Cardiac fibroblast (primary cell): ENCODE data around the gene EIF3L.

Experiments
- DNase-seq, 2 donors: peaks; one replicate each; pipeline versions ENCODE4 v3.0.0 to v3.0.0-alpha.2; 2010; ENCODE audit warnings: low read depth in 2 of 2
- H3K4me3 ChIP-seq, 2 donors: replicated peaks in 1 of 2; 1 replicate in 1 of 2; 2 replicates in 1 of 2; pipeline ENCODE4 v1.5.1; 2011; ENCODE audit warnings: low read depth in 2 of 2, low read length in 2 of 2, mild to moderate bottlenecking in 2 of 2, moderate library complexity in 1 of 2
- TF ChIP-seq, protein P1 (sequence below): IDR thresholded peaks from one replicate; pipeline ENCODE4 v1.5.1; 2011; ENCODE audit warnings: low read depth, mild to moderate bottlenecking, low read length, inconsistent platforms

Gene EIF3L

DNA sequence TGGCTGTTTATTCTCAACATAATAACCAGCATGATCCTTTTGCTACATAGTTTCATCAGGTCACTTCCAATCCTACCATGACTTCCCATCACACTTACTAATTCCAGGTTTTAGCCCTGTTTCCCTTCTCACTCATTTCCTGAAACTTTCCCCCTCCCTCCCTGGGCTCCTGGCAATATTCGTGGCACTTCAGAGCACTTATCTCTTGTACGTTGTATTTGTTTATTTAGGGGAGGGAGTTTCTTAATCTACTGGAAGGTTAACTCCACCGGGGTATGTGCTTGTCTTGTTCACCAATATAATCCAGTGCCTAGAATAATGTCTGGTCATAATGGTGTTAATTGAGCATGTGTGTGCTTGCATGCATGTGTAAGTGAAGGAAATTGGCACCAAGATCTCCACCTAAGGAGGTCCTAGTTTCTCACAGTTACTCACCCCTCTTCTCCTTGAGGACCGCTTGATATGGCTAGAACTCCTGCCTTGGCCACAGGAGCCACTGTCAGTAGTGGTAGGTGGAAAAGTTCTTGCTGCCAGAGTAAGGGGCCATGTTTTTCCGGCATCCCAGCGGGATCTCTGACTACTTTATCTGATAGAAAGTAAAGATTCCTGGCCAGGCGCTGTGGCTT, 11.7 kb downstream of the EIF3L start:
- TF ChIP-seq, protein P1, sequence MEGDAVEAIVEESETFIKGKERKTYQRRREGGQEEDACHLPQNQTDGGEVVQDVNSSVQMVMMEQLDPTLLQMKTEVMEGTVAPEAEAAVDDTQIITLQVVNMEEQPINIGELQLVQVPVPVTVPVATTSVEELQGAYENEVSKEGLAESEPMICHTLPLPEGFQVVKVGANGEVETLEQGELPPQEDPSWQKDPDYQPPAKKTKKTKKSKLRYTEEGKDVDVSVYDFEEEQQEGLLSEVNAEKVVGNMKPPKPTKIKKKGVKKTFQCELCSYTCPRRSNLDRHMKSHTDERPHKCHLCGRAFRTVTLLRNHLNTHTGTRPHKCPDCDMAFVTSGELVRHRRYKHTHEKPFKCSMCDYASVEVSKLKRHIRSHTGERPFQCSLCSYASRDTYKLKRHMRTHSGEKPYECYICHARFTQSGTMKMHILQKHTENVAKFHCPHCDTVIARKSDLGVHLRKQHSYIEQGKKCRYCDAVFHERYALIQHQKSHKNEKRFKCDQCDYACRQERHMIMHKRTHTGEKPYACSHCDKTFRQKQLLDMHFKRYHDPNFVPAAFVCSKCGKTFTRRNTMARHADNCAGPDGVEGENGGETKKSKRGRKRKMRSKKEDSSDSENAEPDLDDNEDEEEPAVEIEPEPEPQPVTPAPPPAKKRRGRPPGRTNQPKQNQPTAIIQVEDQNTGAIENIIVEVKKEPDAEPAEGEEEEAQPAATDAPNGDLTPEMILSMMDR, result no peak
- no peak overlapping the region for H3K4me3 ChIP-seq
- DNase-seq, result peak in 1 of 2 donors; percentile 24

DNA sequence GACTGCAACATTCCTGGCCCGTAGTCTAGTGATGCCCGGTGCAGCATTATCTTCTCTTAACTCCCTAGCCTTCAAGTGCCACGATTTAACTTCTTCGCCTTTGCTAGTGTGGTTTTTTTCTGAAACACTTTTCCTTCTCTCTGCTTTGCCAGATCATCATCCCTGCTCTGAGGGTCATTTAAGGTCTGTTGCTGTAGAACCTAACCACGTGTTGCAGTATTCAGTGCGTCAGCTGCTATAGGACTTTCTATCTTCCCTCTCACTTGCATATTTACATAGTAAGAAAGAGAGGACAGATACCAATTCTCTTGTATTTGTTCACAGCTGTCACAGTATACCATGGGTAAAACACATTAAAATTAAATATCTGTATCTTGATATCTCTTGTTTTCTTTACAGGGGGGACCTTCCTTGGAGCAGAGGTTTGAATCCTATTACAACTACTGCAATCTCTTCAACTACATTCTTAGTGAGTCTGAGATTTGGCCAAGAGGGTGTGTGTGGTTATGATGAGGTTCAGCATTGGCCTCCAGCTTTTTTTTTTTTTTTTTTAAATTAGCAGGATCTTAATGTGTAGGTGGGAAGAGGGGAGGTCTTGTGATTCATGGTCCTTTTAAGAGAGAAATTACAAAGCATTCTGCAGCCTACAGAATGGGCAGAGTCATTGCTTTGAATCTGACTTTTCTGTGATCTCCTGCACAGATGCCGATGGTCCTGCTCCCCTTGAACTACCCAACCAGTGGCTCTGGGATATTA, 13.5 kb downstream of the EIF3L start:
- DNase-seq, result no peak
- no peak overlapping the region for H3K4me3 ChIP-seq
- TF ChIP-seq, protein P1, result no peak

DNA sequence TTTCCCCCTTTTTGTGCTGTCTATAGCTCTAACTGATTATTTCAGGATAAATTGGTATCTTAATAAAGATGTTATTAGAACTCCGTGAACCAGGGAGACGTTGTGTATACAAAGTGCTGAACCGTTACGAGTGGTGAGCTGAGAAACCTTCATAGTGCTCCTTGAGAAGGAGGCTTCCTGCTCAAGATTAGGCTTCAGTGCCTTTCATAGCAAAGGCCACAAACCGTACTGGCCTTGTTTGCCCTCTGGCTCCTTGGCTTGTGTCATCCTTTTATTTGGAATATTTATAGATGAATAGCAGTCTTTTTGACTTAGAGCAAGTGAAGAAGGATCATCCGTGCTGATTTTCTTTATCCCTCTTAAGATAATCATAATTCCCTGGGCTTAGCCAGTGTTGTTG, 16.3 kb downstream of the EIF3L start:
- no peak for DNase-seq
- TF ChIP-seq, protein P1, result no peak
- no peak overlapping the region for H3K4me3 ChIP-seq

DNA sequence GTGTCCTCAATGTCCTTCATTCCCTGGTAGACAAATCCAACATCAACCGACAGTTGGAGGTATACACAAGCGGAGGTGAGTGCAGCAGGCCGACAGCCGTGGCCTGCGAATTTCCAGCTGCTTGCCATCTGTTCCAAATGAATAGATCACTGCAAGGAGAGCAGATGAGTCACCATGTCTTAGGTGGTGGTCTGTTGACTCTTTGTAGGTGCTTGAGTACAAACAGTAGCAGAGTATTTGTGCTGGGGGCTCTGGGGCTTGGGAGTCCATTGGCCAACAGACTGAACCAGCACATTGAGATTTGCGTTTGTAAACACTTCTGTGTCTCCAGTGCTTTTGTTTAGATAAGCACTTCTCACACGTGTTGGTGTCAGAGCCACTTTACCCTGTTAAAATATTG, 21.1 kb downstream of the EIF3L start:
- TF ChIP-seq, protein P1, result no peak
- DNase-seq, result no peak
- H3K4me3 ChIP-seq, result no peak overlapping the region

DNA sequence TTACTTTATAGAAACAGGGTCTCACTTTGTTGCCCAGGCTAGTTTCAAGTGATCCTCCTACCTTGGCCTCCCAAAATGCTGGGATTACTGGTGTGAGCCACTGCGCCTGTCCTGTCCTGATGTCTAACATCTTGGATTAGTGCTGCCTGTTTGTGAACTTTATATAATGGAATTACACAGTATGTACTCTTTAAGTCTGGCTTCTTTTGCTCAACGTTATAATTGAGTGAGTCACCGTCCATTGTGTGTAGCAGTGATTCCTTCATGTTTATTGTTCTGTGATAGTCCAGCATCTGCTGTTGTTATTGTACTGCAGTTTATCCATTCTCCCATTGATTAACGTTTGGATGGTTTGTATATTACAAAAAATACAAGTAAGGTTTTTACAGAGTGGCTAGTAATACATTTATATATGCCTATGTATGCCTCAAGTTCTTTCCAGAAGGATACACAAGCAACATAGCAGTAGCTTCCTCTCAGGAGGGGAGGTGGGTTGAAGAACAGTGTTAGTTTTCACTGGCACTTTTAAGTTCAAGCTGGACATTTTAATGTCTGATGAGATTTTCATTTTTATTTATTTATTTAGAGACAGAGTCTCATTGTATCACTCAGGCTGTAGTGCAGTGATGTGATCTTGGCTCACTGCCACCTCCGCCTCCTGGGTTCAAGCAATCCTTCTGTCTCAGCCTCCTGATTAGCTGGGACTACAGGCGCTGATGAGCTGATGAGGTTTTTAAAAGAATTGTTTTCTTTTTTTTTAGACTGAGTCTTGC, 31.6 kb downstream of the EIF3L start:
- DNase-seq, result peak; percentile 51 to 74
- H3K4me3 ChIP-seq, result no peak overlapping the region
- TF ChIP-seq, protein P1, result no peak

DNA sequence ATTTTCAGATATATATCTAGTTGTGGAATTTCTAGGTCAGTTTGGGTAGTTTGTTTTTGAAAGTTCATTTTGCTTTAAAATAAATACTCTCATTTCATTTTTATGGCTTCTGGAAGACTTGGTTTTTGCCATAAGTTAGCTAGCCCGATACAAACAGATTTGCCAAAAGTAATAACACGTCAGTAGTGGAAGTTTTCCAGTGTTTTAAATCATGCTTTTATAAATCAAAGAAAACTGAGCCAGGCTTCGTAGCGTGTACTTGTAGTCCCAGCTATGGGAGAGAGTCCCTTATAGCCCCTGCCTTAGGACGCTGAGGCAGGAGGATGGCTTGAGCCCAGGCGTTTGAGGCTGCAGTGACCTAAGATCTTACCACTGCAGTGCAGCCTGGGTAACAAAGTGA, 35.2 kb downstream of the EIF3L start:
- no peak overlapping the region for H3K4me3 ChIP-seq
- TF ChIP-seq, protein P1, result no peak
- no peak for DNase-seq
